Measurements from ENCODE around the gene RIMBP2.

Gene RIMBP2

GRCh38 chr12:130514149-130514551 is 201.9 kb downstream of the RIMBP2 start:
- TF ChIP-seq CTCF (IDR thresholded peaks at IDR 0.05) (no peak), ZFX (IDR thresholded peaks at IDR 0.05; ENCODE audit: borderline replicate concordance) (no peak)
- H3K27ac ChIP-seq = no peak overlapping the region

GRCh38 chr12:130513556-130513955 is 202.5 kb downstream of the RIMBP2 start:
- H3K27ac ChIP-seq = no peak overlapping the region
- TF ChIP-seq ZFX (IDR thresholded peaks at IDR 0.05; ENCODE audit: borderline replicate concordance) = no peak
- no peak for TF ChIP-seq CTCF (IDR thresholded peaks at IDR 0.05)

GRCh38 chr12:130511285-130511684 is 204.8 kb downstream of the RIMBP2 start:
- TF ChIP-seq CTCF (IDR thresholded peaks at IDR 0.05) = no peak
- no peak for TF ChIP-seq ZFX (IDR thresholded peaks at IDR 0.05; ENCODE audit: borderline replicate concordance)
- H3K27ac ChIP-seq = no peak overlapping the region

GRCh38 chr12:130509454-130509853 is 206.6 kb downstream of the RIMBP2 start:
- H3K27ac ChIP-seq = no peak overlapping the region
- no peak for TF ChIP-seq ZFX (IDR thresholded peaks at IDR 0.05; ENCODE audit: borderline replicate concordance)
- no peak for TF ChIP-seq CTCF (IDR thresholded peaks at IDR 0.05)

- TF ChIP-seq ZFX (IDR thresholded peaks at IDR 0.05; ENCODE audit: borderline replicate concordance) (no peak), CTCF (IDR thresholded peaks at IDR 0.05) (no peak)
- H3K27ac ChIP-seq = no peak overlapping the region
Measured at GRCh38 chr12:130508847-130509246, 207.3 kb downstream of the RIMBP2 start.

GRCh38 chr12:130508318-130508717 is 207.8 kb downstream of the RIMBP2 start:
- H3K27ac ChIP-seq = no peak overlapping the region
- TF ChIP-seq ZFX (IDR thresholded peaks at IDR 0.05; ENCODE audit: borderline replicate concordance) (no peak), CTCF (IDR thresholded peaks at IDR 0.05) (no peak)

GRCh38 chr12:130506844-130507243 is 209.3 kb downstream of the RIMBP2 start:
- TF ChIP-seq ZFX (IDR thresholded peaks at IDR 0.05; ENCODE audit: borderline replicate concordance) = no peak
- no peak for TF ChIP-seq CTCF (IDR thresholded peaks at IDR 0.05)
- no peak overlapping the region for H3K27ac ChIP-seq
